Right lung (tissue), 5 donors: ENCODE results near the gene STMN1. TPM values are rescaled to one million over a fixed set of nuclear protein-coding genes. Genes with fewer than 3 reads are reported as not detected.

Experiments
- DNase-seq, 2 donors: peaks; one replicate each; pipeline ENCODE4 v3.0.0-alpha.2; 2013
- polyA plus RNA-seq, 5 donors: library from polyadenylated mRNA; unstranded; fragments of 120-200 nt; gene quantifications; one replicate each; pipeline versions ENCODE4 v1.2.1 to v1.2.3, GENCODE V29; 2013; ENCODE audit warnings: inconsistent platforms in 1 of 5, low replicate concordance in 1 of 5; ENCODE audit not compliant: insufficient read length in 5 of 5, insufficient read depth in 1 of 5

STMN1 gene
- polyA plus RNA-seq, 5 donors, result 799 to 1,532 (median 1,016) TPM

DNA sequence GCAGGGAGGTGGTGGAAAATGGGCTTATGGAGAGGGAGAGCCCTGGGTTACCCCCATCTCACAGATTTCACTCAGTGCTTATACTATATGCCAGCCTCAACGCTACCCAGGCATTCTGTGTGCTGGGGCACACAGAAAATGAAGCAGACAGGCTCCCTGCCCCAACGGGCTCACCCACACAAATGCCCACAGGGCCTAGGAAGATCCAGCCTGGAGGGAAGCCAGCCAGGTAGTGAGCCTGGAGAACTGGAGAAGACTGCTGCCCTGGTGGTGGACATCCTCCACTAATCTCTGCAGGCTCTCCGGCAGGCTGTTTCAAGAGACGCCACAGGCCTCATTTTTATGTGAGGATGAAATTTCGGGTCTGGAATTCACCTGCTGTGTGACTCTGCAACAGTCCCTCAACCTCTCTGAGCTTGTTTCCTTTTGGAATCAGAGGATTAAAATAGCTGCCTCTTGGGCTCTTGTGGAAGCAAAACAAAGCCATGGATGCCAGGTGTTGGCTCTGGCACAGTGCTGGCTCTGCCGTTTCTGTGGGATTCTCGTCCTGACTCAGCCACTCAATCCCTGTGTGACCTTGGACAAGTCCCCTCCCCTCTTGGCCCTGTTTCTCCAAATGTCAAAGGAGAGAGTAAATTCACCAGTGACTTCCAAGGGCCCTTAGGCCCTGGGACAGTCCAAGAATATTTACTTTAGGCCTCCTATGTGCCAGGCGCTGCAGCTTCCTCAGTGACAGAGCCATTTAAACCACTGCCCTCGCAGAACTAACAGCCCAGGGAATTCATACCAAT is 34.3 kb downstream of the STMN1 start:
- no peak for DNase-seq

DNA sequence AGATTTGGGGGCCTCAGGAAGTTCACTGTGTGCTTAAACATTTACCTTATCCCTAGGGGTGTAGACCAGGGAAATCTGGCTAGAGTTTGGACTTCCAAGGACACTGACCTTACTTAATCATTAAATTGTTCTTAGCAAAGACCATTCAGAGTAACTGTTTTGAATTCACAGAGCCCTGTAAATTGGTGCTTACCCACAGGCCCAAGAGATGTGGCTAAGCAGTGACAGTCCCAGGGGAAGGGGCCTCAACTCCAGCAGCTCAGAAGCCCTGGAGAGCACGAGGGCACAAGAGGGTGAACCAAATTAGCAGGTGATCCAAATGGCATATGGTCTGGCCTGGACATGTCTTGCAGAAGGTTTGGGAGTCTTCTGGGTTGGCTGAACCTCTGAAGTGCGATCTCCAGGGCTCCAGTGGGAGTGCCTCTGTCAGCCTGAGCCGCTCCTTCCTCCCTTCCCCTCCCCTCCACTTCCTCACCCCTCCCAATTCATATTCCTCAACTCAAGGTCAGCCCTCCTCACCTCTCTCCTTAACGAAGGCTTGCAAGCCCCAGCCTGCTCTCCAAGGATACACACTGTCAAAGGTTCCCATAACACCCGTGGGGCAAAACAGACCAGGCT is 35.0 kb downstream of the STMN1 start:
- no peak for DNase-seq

DNA sequence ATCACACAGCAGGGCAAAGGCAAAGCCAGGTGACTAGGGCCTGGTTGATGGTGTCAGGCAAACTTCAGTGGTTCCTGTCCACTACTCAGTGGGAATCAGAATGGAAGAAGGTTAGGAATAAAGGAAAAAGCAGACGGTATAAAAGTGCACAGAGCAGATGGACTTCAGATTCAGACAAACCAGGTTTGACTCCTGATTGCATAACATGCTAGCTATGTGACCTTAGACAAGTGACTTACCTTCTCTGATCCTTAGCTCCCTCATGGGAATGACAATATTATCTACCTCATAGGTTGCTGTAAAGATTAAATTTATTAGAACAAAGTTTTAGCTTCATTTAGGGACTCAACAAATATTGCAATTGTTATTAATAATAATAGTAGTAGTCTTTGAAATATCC is 35.6 kb downstream of the STMN1 start:
- no peak for DNase-seq

DNA sequence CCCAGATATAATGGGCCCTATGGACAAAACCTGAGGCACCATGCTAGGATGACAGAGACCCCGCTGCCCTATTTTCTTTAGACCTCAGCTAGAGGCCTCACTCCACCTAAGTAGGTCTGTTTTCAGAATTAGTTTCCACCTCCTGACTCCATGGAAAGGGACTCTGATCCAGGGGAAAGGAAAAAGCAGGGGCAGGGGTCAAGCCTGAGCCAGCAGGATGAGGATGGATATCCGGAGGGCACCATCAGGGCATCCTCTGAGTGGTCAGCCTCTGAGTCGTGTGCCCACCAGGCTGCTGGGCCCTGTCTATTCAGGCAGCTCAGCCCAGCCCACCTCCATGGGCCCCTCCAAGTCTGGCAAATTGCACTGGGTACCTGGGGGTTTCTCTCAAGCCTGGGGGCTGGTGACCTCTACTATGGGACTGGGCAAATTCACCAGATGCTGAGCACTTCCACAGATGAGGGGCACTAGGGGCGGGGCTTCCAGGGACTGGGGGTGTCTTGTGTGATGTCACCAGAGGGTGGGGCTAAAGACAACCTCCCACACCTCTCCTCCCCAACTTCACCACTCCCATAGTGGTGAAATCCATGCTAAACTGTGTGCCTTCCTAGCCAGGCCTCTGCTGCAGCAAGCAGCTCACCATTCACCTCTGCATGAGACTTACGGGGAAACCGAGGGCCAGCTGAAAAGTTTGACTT is 36.2 kb downstream of the STMN1 start:
- no peak for DNase-seq

DNA sequence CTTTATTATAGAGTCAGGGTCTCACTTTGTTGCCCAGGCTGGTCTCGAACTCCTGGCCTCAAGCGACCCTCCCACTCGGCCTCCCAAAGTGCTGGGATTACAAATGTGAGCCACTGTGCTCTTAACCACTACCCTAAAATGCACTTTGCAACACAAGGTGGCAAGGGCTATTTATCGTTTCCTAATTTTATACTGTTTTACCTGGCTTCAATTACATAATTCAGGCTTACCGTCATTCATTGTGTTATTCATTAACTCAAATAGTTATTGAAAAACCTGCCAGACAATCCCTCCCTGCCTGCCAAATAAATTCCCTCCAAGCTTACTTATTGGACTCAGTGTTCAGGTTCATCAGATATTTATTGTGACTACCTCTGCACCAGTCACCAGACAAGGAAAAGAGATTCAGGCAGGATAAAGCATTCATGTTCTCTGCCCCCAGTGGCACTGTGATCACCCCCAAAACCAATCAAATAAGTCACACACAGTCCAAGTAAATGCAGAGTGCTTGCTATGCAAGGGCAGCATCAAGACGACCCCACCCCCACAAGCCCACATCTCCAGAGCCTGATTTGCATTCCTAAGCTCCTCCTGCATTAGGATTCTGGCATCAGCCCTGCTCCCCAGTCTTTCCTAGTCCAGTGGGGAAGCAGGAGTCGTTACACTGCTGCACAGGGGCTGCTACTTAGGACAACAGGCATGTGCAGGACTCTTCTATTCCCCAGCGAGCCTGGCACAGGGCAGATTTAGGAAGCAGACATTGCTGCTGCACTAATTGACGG is 38.8 kb downstream of the STMN1 start:
- no peak for DNase-seq

DNA sequence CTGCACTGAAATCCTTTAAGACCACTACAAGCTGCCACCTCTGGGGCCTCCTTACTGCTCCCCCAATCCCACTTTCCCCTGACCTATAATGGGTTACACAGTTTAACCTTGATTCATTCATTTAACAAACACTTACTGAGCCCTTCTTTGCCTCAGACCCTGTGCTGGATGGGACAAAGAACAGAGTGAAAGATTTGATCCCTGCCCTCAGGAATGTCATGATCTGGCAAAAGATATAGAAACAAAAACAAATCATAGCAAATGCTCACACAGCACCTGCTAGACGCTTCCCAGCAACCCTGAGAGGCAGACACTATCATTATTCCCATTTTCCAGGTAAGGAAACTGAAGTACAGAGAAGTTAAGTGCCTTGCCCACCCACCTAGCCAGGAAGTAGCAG is 39.9 kb downstream of the STMN1 start:
- DNase-seq, result no peak

DNA sequence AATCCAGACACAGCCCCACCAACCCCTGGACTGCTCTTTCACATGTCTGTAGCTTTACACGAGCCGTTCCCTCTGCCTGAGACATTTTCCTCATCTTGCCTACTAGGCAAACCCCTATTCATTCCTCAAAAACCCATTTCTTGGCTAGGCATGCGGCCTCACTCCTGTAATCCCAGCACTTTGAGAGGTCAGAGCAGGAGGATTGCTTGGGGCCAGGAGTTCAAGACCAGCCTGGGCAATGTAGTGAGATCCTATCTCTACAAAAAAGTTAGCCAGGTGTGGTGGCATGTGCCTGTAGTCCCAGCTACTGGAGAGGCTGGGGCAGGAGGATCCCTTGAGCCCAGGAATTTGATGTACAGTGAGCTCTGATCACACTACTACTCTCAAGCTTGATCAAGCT is 41.8 kb downstream of the STMN1 start:
- no peak for DNase-seq

DNA sequence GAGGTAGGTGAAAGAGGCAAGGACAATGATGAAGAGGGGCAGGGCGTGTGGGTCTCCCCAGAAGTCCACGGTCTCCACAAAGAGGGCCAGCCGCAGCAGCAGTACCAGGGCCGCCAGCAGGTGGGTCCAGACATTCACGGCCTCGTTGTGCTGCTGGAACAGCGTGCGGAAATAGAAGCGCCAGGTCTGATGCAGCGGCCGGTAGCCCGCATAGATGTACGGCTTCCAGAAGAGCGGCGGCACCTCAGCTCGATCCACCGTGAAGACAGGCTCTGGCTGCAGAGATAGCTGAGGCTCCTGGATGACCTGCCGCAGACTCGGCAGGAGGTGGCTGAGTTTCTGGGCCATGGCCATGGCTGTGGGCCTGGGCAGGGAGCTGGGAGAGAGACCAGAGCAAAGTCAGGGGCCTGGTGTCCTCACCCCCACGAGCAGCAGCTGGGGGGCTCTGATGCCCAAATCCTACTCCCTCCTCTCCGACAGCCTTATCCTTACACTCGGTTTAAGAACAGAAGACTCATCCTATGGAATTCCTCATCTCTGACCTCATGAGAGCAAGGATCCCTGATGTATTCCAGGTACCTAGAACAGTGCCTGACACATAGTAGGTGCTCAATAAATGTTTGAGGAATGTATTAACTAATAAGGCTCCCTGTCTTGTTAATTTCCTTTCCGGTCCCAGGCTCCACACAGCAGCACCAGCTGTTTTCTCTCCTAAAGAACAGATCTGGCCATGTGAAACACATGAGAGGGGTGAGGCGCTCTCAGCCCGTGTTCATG is 42.5 kb downstream of the STMN1 start:
- no peak for DNase-seq

DNA sequence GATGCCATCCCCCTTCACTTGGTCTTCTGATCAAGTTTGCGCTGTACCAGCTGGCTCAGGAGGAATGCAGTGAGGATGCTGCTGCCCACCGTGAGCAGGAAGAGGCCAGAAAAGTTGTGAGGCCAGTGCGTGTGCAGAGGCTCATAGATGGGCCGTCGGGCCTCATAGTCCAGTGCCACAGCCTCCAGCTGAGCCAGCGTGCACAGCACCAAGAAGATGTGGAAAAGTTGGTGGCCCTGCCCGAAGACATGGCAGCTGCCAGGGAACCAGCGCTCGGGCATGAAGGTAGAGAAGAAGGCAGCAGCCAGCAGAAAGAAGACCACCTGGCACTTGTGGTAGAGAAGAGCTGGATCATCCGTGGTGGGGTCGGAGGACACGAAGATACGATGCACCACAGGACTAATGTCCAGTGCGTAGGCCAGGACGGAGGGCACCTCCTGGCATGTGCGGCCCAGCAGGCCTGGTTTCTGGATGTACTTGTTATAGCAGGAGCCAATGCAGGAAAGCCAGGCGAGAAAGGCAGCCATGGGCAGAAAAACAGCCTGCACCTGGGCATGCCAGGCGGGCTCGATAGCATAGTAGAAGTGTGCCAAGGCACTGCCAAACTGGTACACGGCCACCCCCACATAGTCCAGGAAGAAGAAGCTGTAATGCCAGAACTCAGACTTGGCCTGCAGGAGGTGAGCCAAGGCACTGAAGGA is 43.3 kb downstream of the STMN1 start:
- DNase-seq, result no peak

DNA sequence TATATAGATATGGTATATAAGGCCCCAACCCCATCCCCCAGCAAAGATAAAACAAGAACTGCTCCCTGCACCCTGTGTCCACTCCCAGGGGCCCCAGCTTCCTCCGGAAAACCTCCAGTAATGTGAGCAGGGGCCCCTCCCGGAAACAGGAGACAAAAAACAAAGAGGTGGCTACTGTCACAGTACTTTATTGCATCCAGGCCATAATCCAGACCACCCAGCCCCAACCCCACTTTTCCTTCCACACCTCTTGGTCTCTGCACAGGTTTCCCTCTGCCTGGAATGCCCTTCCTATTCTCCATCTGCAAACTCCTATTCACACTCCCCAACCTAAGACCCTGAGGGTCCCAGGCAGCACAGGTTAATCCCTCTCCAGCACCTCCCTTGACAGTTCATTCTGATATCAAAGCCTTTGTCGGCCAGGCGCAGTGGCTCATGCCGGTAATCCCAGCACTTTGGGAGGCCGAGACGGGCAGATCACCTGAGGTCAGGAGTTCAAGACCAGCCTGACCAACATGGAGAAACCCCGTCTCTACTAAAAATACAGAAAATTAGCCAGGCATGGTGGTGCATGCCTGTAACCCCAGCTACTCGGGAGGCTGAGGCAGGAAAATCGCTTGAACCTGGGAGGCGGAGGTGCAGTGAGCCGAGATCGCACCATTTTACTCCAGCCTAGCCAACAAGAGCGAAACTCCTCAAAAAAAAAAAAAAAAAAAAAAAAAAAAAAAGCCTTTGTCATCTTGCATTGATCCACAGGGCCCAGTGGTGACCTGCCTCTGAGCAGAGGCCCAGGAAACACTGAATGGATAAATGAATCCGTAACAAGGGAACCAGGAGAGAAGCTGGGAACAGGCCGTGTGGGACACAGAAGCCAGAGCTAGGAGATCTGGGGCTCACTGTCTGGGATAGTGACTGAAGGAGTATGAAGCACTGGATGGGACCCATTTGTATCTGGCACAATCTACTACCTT is 44.6 kb downstream of the STMN1 start:
- DNase-seq, result no peak

DNA sequence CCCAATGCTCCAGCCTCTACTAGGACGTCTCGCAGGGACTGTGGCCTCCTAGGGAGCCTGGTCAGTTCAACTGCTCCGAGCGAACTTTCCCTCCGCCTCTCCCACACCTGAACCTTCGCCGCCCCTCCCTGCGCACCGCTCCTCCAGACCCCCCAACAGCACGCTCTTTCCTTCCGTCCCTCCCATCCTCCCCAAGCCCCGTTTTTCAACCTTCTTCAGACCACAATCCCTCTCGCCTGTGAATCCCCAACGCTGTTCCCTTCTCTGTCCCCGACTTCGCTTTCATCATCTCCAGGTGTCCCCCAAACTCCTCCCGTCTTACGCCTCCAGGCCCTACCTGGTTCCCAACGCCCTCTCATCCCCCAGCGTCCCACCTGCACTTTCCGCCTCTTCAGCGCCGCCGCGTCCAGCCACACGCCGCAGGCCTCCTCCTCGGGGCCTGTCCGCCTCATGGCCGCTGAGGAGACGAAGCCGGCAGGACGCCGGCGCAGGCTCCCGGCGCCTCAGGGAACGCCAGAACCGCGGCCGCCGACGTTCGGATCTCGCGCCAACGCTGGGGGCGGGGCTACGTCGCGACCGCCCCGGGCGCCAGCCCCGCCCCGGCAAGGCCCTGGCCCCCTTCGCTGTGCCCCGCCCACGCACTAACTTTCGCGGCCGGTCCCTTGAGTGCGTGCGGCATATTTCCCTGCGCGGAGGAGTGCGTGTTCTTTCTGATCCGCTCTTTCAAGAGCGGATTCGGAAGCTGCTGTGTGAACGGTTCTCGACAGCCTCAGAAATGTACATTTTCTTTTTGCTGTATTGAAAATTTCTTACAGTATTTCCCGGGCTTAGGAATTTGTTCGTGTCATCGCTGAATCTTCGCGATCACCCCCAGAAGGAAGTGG is 47.1 kb downstream of the STMN1 start, which contains the start of gene AUNIP:
AUNIP (minus strand) TSS at position 552 of the 884 bp plus-strand sequence; CDS start at position 452, 100 bp downstream.
- peak; percentile 84 to 85 for DNase-seq

DNA sequence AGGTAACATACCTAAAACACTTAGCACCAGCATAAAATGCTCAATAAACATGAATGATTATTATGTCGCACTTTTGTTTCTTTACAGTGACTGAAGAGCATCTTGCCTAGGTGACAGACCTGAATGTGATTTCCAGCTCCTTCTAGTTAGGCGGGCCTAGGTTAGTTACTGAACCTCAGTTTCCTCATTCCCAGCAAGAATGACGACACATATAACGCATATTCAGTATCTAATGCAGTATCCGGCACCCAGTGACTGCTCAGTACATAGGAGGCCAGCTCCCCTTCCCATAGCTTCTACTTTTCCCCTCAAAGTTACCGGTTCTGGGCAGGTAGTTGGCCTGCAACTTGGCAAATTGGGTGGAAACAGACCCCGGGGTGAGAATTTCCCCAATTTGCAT is 47.7 kb downstream of the STMN1 start:
- no peak for DNase-seq

DNA sequence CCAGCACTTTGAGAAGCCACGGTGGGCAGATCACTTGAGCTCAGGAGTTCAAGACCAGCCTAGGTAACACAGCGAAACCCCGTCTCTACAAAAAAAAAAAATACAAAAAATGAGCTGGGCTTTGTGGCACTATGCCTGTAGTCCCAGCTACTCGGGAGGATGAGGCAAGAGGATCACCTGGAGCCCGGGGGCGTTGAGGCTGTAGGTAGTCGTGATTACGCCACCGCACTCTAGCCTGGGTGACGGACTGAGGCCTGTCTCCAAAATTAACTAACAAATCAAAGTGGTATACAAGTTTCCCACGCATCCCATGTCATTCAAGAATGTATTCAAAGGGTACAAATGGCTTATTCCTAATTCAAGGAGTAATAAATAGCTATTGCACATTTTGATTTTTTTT is 49.4 kb downstream of the STMN1 start:
- DNase-seq, result no peak

DNA sequence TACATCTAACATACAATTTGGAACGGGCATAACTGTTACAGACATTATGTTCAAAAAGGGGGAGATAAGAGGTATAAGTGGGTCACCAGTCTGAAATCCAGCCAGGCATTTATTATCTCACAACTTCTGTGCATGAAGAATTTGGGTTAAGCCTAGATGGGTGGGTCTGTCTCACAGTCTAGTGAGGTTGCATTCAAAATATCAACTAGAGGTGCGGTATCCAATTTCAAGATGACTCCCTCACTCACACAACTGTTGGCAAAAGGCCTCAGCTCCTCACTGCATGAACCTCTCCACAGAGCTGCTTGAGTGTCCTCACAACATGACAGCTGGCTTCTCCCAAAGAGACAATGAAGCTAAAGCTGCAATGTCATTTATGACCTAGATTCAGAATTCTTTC is 51.7 kb downstream of the STMN1 start:
- no peak for DNase-seq
